ENCODE data around the gene SHISA2. TPM values are rescaled to one million over a fixed set of nuclear protein-coding genes. Genes with fewer than 3 reads are reported as not detected.

Gene SHISA2
- total and polyA plus RNA-seq, 2 donors from 2014 or later, result 3.4 to 3.7 TPM

- FAIRE-seq (no peak), DNase-seq (no peak)
- Histone ChIP-seq H3K9me3 (ENCODE audit: control insufficient read depth in 2 of 3, insufficient read depth in 1 of 3, low read length in 3 of 3) (no peaks in the 10 kb centered on the region), H3K4me3 (ENCODE audit: low read length in 3 of 3) (no peak overlapping the region), H3K27ac (ENCODE audit: low read depth in 2 of 2, low read length in 2 of 2) (no peak overlapping the region), H3K36me3 (ENCODE audit: control insufficient read depth in 2 of 3, insufficient read depth in 3 of 3, low read length in 3 of 3) (no peaks in the 10 kb centered on the region), H3K27me3 (ENCODE audit: control insufficient read depth, insufficient read depth, low read length) (no peaks in the 10 kb centered on the region), H3K4me1 (ENCODE audit: control insufficient read depth in 2 of 3, insufficient read depth in 2 of 3, low read depth in 1 of 3, low read length in 3 of 3) (peaks cover 6 to 12% (median 11%) of the 10 kb centered on the region in 3 donors), H3K9ac (ENCODE audit: low read length in 3 of 3) (no peak overlapping the region)
- no peak for TF ChIP-seq CTCF (IDR thresholded peaks at IDR 0.05; ENCODE audit: borderline replicate concordance, extremely low read depth, insufficient read depth)
- intact Hi-C loops (cut with DNase I), result no loop called here
These were observed 26.0 kb downstream of the SHISA2 start for GRCh38 chr13:26025771-26026170.

GRCh38 chr13:26025196-26025595 lies 26.6 kb downstream of the SHISA2 start:
- no peak overlapping the region for H3K27ac ChIP-seq (ENCODE audit: low read depth in 2 of 2, low read length in 2 of 2)
- TF ChIP-seq CTCF (IDR thresholded peaks at IDR 0.05; ENCODE audit: borderline replicate concordance, extremely low read depth, insufficient read depth), result no peak
- no peaks in the 10 kb centered on the region for H3K36me3 ChIP-seq (ENCODE audit: control insufficient read depth in 2 of 3, insufficient read depth in 3 of 3, low read length in 3 of 3)
- peak in 3 of 5 donors; percentile 25 to 59 (median 30) for DNase-seq
- H3K9me3 ChIP-seq (ENCODE audit: control insufficient read depth in 2 of 3, insufficient read depth in 1 of 3, low read length in 3 of 3), result no peaks in the 10 kb centered on the region
- no peak for FAIRE-seq
- peaks cover 10 to 15% (median 14%) of the 10 kb centered on the region in 3 donors for H3K4me1 ChIP-seq (ENCODE audit: control insufficient read depth in 2 of 3, insufficient read depth in 2 of 3, low read depth in 1 of 3, low read length in 3 of 3)
- H3K4me3 ChIP-seq (ENCODE audit: low read length in 3 of 3), result no peak overlapping the region
- no peaks in the 10 kb centered on the region for H3K27me3 ChIP-seq (ENCODE audit: control insufficient read depth, insufficient read depth, low read length)
- no peak overlapping the region for H3K9ac ChIP-seq (ENCODE audit: low read length in 3 of 3)
- intact Hi-C loops (cut with DNase I), result no loop called here

- no peaks in the 10 kb centered on the region for H3K9me3 ChIP-seq (ENCODE audit: control insufficient read depth in 2 of 3, insufficient read depth in 1 of 3, low read length in 3 of 3)
- H3K4me3 ChIP-seq (ENCODE audit: low read length in 3 of 3), result no peak overlapping the region
- no peak overlapping the region for H3K9ac ChIP-seq (ENCODE audit: low read length in 3 of 3)
- DNase-seq (peak in 4 of 5 donors; percentile 55 to 87 (median 70)), FAIRE-seq (no peak)
- intact Hi-C loops (cut with DNase I), result no loop called here
- H3K27ac ChIP-seq (ENCODE audit: low read depth in 2 of 2, low read length in 2 of 2), result no peak overlapping the region
- no peaks in the 10 kb centered on the region for H3K27me3 ChIP-seq (ENCODE audit: control insufficient read depth, insufficient read depth, low read length)
- H3K4me1 ChIP-seq (ENCODE audit: control insufficient read depth in 2 of 3, insufficient read depth in 2 of 3, low read depth in 1 of 3, low read length in 3 of 3), result peaks cover 14 to 22% (median 20%) of the 10 kb centered on the region in 3 donors
- no peaks in the 10 kb centered on the region for H3K36me3 ChIP-seq (ENCODE audit: control insufficient read depth in 2 of 3, insufficient read depth in 3 of 3, low read length in 3 of 3)
- TF ChIP-seq CTCF (IDR thresholded peaks at IDR 0.05; ENCODE audit: borderline replicate concordance, extremely low read depth, insufficient read depth), result no peak
These were observed 27.3 kb downstream of the SHISA2 start for GRCh38 chr13:26024558-26024957.
